ENCODE results near the gene DIP2A. TPM values are rescaled to one million over a fixed set of nuclear protein-coding genes. Genes with fewer than 3 reads are reported as not detected.

The DIP2A gene
- total and polyA plus RNA-seq, 2 of the 13 experiments (the other 11 are each of a cell fraction or from before 2014, with no cell fraction given), result 18.5 to 37.6 TPM

GRCh38 chr21:46489162-46489663 is 30.5 kb downstream of the DIP2A start:
- no peak for TF ChIP-seq NR0B2 (CRISPR knock-in tag; IDR thresholded peaks at IDR 0.05)
- no peak for TF ChIP-seq ZNF816 (CRISPR knock-in tag; IDR thresholded peaks at IDR 0.05; ENCODE audit: borderline replicate concordance)
- TF ChIP-seq ZMYM4 (CRISPR knock-in tag; IDR thresholded peaks at IDR 0.05), result no peak
- TF ChIP-seq GMEB2 (CRISPR knock-in tag; IDR thresholded peaks at IDR 0.05; ENCODE audit: low read depth), result no peak
- no peak for TF ChIP-seq ATF7 (IDR thresholded peaks at IDR 0.05)
- no peak for TF ChIP-seq ATF7 (CRISPR knock-in tag; IDR thresholded peaks at IDR 0.05)
- no peak for TF ChIP-seq MIER2 (CRISPR knock-in tag; IDR thresholded peaks at IDR 0.05)
- no peak for TF ChIP-seq ELF4 (CRISPR knock-in tag; IDR thresholded peaks at IDR 0.05; ENCODE audit: borderline replicate concordance)
- TF ChIP-seq CCAR2 (optimal IDR thresholded peaks at IDR 0.05; ENCODE audit: low read depth, low read length), result no peak
- TF ChIP-seq ZNF326 (CRISPR knock-in tag; IDR thresholded peaks at IDR 0.05; ENCODE audit: borderline replicate concordance), result no peak
- TF ChIP-seq SETDB1 (CRISPR knock-in tag; IDR thresholded peaks at IDR 0.05; ENCODE audit: borderline replicate concordance), result no peak
- no peak for TF ChIP-seq ISX (CRISPR knock-in tag; conservative IDR thresholded peaks at IDR 0.05)
- no peak for TF ChIP-seq ZNF616 (CRISPR knock-in tag; IDR thresholded peaks at IDR 0.05; ENCODE audit: low read depth)
- H2AFZ ChIP-seq (ENCODE audit: low read length), result no peak overlapping the region
- no peak overlapping the region for H3K27ac ChIP-seq (ENCODE audit: extremely low read length, insufficient read depth, low read length)
- intact Hi-C loops (cut with micrococcal nuclease; ENCODE audit: unreplicated experiment), result no loop called here
- POLR2A ChIA-PET, result no interaction called here
- no peak overlapping the region for H3K4me2 ChIP-seq (ENCODE audit: low read depth, low read length)
- CTCF ChIA-PET (ENCODE audit: low intra/inter-chr PET ratio, low total read pairs), result no interaction called here
- H4K20me1 ChIP-seq (ENCODE audit: insufficient read depth, low read length), result no peaks in the 10 kb centered on the region; the same call in 1 of the 2 replicates
- 90% methylated on average over 6 of the region's 6 CpGs for WGBS (ENCODE audit: low lambda C conversion rate)
- H3K27me3 ChIP-seq (ENCODE audit: control insufficient read depth in 1 of 2, insufficient read depth in 2 of 2, low read length in 2 of 2), result no peaks in the 10 kb centered on the region
- DNase-seq (ENCODE audit: low spot score) (no peak), FAIRE-seq (no peak), ATAC-seq (no peak)
- in situ Hi-C loops (cut with HindIII; ENCODE audit: extremely low pct_ligation_motif_present, low pct_unique_long_range_greater_than_20kb), result no loop called here
- no TSS peak for BruUV-seq (replicated peaks)
- H3K9ac ChIP-seq (ENCODE audit: insufficient read depth, low read depth, low read length), result no peak overlapping the region
- no peaks in the 10 kb centered on the region for H3K79me2 ChIP-seq (ENCODE audit: insufficient read depth, low read length)
- H3K9me3 ChIP-seq (ENCODE audit: low read length), result no peaks in the 10 kb centered on the region
- peaks cover 8 to 50% of the 10 kb centered on the region in 2 experiments for H3K36me3 ChIP-seq (replicated peaks in 1 of 2; ENCODE audit: control insufficient read depth in 1 of 2, insufficient read depth in 2 of 2, low read length in 2 of 2)
- H3K4me1 ChIP-seq (ENCODE audit: insufficient read depth, low read length), result no peaks in the 10 kb centered on the region
- H3K4me3 ChIP-seq (replicated peaks in 1 of 3; ENCODE audit: insufficient read depth in 1 of 3, low read depth in 2 of 3, low read length in 3 of 3), result no peak overlapping the region

All from HepG2 (cell line).